ENCODE measurements around the gene RACGAP1.

RACGAP1 gene

DNA sequence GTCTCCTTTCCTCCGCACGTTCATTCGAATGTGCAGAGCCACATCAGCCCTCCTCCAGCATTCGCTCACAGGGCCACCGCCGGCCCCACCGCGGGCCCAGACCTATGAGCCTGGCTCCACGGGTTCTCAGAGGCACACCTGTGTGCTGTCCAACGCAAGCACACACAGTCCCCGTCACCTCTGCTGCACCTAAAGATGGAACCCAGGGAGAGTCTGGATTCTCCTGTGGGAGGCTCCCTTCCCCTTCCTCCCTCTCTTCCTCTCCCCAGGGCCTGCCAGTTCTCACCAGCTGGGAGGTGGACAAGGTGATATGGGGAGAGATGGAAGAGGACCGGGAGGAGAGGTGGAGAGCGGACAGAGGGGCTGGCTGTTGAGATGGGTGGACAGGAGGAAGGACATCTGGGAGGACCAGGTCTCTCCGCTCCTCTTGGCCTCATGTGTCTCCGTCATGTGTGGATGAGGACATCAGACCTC, 57.5 kb downstream of the RACGAP1 start:
- no peak overlapping the region for H2BK12ac ChIP-seq (ENCODE audit: low read length)
- H3K79me2 ChIP-seq (ENCODE audit: control insufficient read depth, insufficient read depth, low read length, poor library complexity) = no peaks in the 10 kb centered on the region
- H3K4me1 ChIP-seq (ENCODE audit: control insufficient read depth in 1 of 2, insufficient read depth in 2 of 2, low read length in 2 of 2) = peaks cover 3 to 7% of the 10 kb centered on the region in 2 experiments
- H3K79me1 ChIP-seq (ENCODE audit: low read length) = no peaks in the 10 kb centered on the region
- H3K27me3 ChIP-seq (ENCODE audit: insufficient read depth, low read length) = peaks cover 14% of the 10 kb centered on the region
- peaks cover 4% of the 10 kb centered on the region for H3K9me3 ChIP-seq (ENCODE audit: insufficient read depth, low read depth, low read length)
- no peak overlapping the region for H2AFZ ChIP-seq (ENCODE audit: insufficient read depth, low read length, poor library complexity)
- no peak overlapping the region for H3K18ac ChIP-seq (ENCODE audit: low read length)
- H2BK120ac ChIP-seq (ENCODE audit: insufficient read depth, low read length, poor library complexity) = no peak overlapping the region
- no peak overlapping the region for H3K4ac ChIP-seq (ENCODE audit: low read depth, low read length)
- H2BK5ac ChIP-seq (ENCODE audit: low read depth, low read length, poor library complexity) = no peak overlapping the region
- no peak overlapping the region for H3K23ac ChIP-seq (ENCODE audit: low read length)
- no peak overlapping the region for H3K27ac ChIP-seq (ENCODE audit: low read depth, low read length)
- H3K36me3 ChIP-seq (ENCODE audit: control insufficient read depth in 1 of 2, insufficient read depth in 2 of 2, low read length in 2 of 2) = no peaks in the 10 kb centered on the region
- no CpG with 5 or more reads among the region's 15 CpGs for WGBS (ENCODE audit: extremely low coverage, insufficient coverage, insufficient read length)
- H4K8ac ChIP-seq (ENCODE audit: low read depth, low read length) = no peak overlapping the region
- no peak overlapping the region for H3K9ac ChIP-seq (ENCODE audit: low read length)
- peak overlapping the region; percentile 53 for H3K4me2 ChIP-seq (ENCODE audit: low read length)
- no peak overlapping the region for H3K14ac ChIP-seq (ENCODE audit: low read length)
- no peak for DNase-seq
- H4K12ac ChIP-seq (ENCODE audit: low read depth, low read length) = no peak overlapping the region
- H3K4me3 ChIP-seq (ENCODE audit: low read depth, low read length) = no peak overlapping the region
- H2AK5ac ChIP-seq (ENCODE audit: low read length) = no peak overlapping the region
- H4K91ac ChIP-seq (ENCODE audit: low read depth, low read length) = no peak overlapping the region

DNA sequence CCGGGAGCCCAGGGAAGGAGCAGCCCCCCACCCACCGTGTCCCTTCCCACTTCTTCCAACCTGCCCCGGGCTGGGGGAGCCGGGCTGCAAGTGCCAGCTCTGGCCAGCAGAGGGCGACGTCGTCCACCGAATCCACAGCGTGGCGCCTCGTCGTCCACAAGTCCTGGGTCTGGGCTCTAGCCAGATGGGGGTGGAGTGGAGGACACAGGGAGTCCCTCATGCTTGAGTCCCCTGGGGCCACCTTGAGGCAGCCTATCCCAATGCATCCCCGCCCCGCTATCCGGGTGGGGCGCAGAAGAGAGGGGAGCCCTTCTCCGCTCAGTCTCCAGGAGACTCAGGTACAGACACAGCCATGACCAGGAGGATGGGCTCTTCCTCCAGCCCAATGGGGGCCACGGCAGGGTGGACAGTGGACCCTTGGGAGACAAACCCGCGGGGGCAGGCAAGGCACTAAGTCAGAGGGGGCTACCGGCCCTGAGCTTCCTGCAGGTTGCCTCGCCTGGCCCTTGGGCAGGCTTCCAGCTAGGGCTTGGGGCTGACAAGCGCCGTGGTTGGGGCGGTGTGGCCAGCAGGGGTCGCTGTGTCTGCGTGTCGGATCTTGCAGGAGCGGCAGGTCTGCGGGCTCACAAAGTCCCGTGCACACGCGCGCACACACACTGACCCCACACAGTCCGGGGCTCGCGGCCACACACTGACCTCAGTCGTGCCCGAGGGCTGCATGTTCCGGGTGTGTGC, 58.1 kb downstream of the RACGAP1 start:
- peak; percentile 85 to 92 for DNase-seq
- Histone ChIP-seq H4K12ac (ENCODE audit: low read depth, low read length) (no peak overlapping the region), H3K36me3 (ENCODE audit: control insufficient read depth in 1 of 2, insufficient read depth in 2 of 2, low read length in 2 of 2) (no peaks in the 10 kb centered on the region), H3K18ac (ENCODE audit: low read length) (no peak overlapping the region), H2BK5ac (ENCODE audit: low read depth, low read length, poor library complexity) (no peak overlapping the region), H3K9ac (ENCODE audit: low read length) (no peak overlapping the region), H3K4me2 (ENCODE audit: low read length) (peak overlapping the region; percentile 53), H3K79me2 (ENCODE audit: control insufficient read depth, insufficient read depth, low read length, poor library complexity) (no peaks in the 10 kb centered on the region), H3K27me3 (ENCODE audit: insufficient read depth, low read length) (peaks cover 19% of the 10 kb centered on the region), H2AK5ac (ENCODE audit: low read length) (no peak overlapping the region), H2AFZ (ENCODE audit: insufficient read depth, low read length, poor library complexity) (peak overlapping the region; percentile 14), H2BK12ac (ENCODE audit: low read length) (no peak overlapping the region), H4K8ac (ENCODE audit: low read depth, low read length) (no peak overlapping the region), H3K4me3 (ENCODE audit: low read depth, low read length) (no peak overlapping the region), H2BK120ac (ENCODE audit: insufficient read depth, low read length, poor library complexity) (no peak overlapping the region), H3K4ac (ENCODE audit: low read depth, low read length) (no peak overlapping the region), H3K23ac (ENCODE audit: low read length) (no peak overlapping the region), H3K27ac (ENCODE audit: low read depth, low read length) (no peak overlapping the region), H3K9me3 (ENCODE audit: insufficient read depth, low read depth, low read length) (peaks cover 4% of the 10 kb centered on the region), H3K79me1 (ENCODE audit: low read length) (no peaks in the 10 kb centered on the region), H4K91ac (ENCODE audit: low read depth, low read length) (no peak overlapping the region), H3K14ac (ENCODE audit: low read length) (no peak overlapping the region), H3K4me1 (ENCODE audit: control insufficient read depth in 1 of 2, insufficient read depth in 2 of 2, low read length in 2 of 2) (peaks cover 3 to 7% of the 10 kb centered on the region in 2 experiments)
- no CpG with 5 or more reads among the region's 40 CpGs for WGBS (ENCODE audit: extremely low coverage, insufficient coverage, insufficient read length)

DNA sequence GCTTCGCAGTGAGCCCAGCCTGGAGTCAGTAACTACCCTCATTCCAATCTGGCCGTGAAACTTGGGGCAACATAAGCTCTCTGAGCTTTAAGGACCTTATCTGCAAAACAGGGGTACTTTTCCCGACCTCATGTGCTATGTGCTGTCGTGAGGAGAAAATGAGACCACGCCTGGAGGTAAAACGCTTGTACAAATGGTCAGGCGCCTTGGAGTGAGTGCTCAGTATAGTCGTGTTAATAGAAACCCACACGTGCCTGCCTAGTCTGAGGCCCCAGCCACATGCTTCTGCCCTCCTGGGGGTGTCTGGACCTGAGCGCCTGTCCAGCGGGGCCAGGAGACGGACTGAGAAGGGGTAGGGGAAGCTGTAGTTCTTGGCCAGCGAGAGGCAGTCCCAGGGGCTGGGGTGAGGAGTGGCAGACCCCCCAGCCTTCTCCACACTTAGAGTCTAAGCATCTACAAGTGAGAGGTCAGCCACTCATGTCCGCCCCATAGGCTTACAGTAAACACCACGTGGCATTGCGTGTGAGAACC, 58.7 kb downstream of the RACGAP1 start:
- Histone ChIP-seq H3K14ac (ENCODE audit: low read length) (no peak overlapping the region), H3K23ac (ENCODE audit: low read length) (no peak overlapping the region), H2BK12ac (ENCODE audit: low read length) (no peak overlapping the region), H4K91ac (ENCODE audit: low read depth, low read length) (no peak overlapping the region), H2BK120ac (ENCODE audit: insufficient read depth, low read length, poor library complexity) (no peak overlapping the region), H2BK5ac (ENCODE audit: low read depth, low read length, poor library complexity) (no peak overlapping the region), H3K79me1 (ENCODE audit: low read length) (no peaks in the 10 kb centered on the region), H3K79me2 (ENCODE audit: control insufficient read depth, insufficient read depth, low read length, poor library complexity) (no peaks in the 10 kb centered on the region), H3K4me3 (ENCODE audit: low read depth, low read length) (no peak overlapping the region), H3K36me3 (ENCODE audit: control insufficient read depth in 1 of 2, insufficient read depth in 2 of 2, low read length in 2 of 2) (no peaks in the 10 kb centered on the region), H3K9me3 (ENCODE audit: insufficient read depth, low read depth, low read length) (peaks cover 4% of the 10 kb centered on the region), H2AK5ac (ENCODE audit: low read length) (no peak overlapping the region), H4K12ac (ENCODE audit: low read depth, low read length) (no peak overlapping the region), H4K8ac (ENCODE audit: low read depth, low read length) (no peak overlapping the region), H3K18ac (ENCODE audit: low read length) (no peak overlapping the region), H2AFZ (ENCODE audit: insufficient read depth, low read length, poor library complexity) (no peak overlapping the region), H3K27me3 (ENCODE audit: insufficient read depth, low read length) (peaks cover 24% of the 10 kb centered on the region), H3K9ac (ENCODE audit: low read length) (no peak overlapping the region), H3K27ac (ENCODE audit: low read depth, low read length) (no peak overlapping the region), H3K4me2 (ENCODE audit: low read length) (no peak overlapping the region), H3K4ac (ENCODE audit: low read depth, low read length) (no peak overlapping the region), H3K4me1 (ENCODE audit: control insufficient read depth in 1 of 2, insufficient read depth in 2 of 2, low read length in 2 of 2) (peaks cover 3 to 7% of the 10 kb centered on the region in 2 experiments)
- WGBS (ENCODE audit: extremely low coverage, insufficient coverage, insufficient read length) = no CpG with 5 or more reads among the region's 16 CpGs
- no peak for DNase-seq

DNA sequence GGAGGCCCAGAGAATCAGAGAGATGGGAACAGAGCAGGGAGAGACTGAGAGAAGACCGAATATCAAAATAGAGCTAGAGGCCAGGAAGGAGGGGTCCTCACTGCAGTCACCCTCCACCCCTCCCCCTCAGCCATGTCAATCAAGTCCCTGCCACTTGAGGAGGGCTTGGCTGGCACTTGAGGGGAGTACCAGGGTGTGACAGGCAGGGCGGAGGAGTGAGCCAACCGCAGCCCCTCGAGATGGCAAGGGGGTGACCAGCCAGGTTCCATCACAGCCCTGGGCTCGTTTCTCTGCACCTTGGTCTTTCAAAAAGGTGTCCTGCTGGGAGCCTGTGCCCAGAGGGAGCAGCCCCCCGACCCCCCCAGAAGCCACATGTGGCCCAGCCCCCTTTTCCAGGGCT, 59.5 kb downstream of the RACGAP1 start:
- Histone ChIP-seq H3K9me3 (ENCODE audit: insufficient read depth, low read depth, low read length) (peaks cover 4% of the 10 kb centered on the region), H3K14ac (ENCODE audit: low read length) (no peak overlapping the region), H3K79me2 (ENCODE audit: control insufficient read depth, insufficient read depth, low read length, poor library complexity) (no peaks in the 10 kb centered on the region), H3K23ac (ENCODE audit: low read length) (no peak overlapping the region), H3K27ac (ENCODE audit: low read depth, low read length) (no peak overlapping the region), H2BK12ac (ENCODE audit: low read length) (no peak overlapping the region), H2BK5ac (ENCODE audit: low read depth, low read length, poor library complexity) (no peak overlapping the region), H4K91ac (ENCODE audit: low read depth, low read length) (no peak overlapping the region), H3K4me3 (ENCODE audit: low read depth, low read length) (no peak overlapping the region), H3K36me3 (ENCODE audit: control insufficient read depth in 1 of 2, insufficient read depth in 2 of 2, low read length in 2 of 2) (no peaks in the 10 kb centered on the region), H3K9ac (ENCODE audit: low read length) (no peak overlapping the region), H3K4me2 (ENCODE audit: low read length) (no peak overlapping the region), H4K12ac (ENCODE audit: low read depth, low read length) (no peak overlapping the region), H3K4me1 (ENCODE audit: control insufficient read depth in 1 of 2, insufficient read depth in 2 of 2, low read length in 2 of 2) (peaks cover 3 to 7% of the 10 kb centered on the region in 2 experiments), H2AK5ac (ENCODE audit: low read length) (no peak overlapping the region), H4K8ac (ENCODE audit: low read depth, low read length) (no peak overlapping the region), H3K4ac (ENCODE audit: low read depth, low read length) (no peak overlapping the region), H2BK120ac (ENCODE audit: insufficient read depth, low read length, poor library complexity) (no peak overlapping the region), H3K27me3 (ENCODE audit: insufficient read depth, low read length) (peaks cover 31% of the 10 kb centered on the region), H3K79me1 (ENCODE audit: low read length) (no peaks in the 10 kb centered on the region), H2AFZ (ENCODE audit: insufficient read depth, low read length, poor library complexity) (no peak overlapping the region), H3K18ac (ENCODE audit: low read length) (no peak overlapping the region)
- no peak for DNase-seq
- no CpG with 5 or more reads among the region's 6 CpGs for WGBS (ENCODE audit: extremely low coverage, insufficient coverage, insufficient read length)

Data from trophoblast cell (in vitro differentiated cells and primary cell).